ENCODE measurements around the gene FZD10.

- no peak for TF ChIP-seq POLR2A (IDR thresholded peaks at IDR 0.05)
- TF ChIP-seq CTCF (IDR thresholded peaks at IDR 0.05): no peak
- TF ChIP-seq POLR2AphosphoS5 (IDR thresholded peaks at IDR 0.05): no peak
- TF ChIP-seq EP300 (IDR thresholded peaks at IDR 0.05): no peak
These were observed 38.2 kb upstream of the FZD10 start for GRCh38 chr12:130124106-130124505.

Measured in suprapubic skin (tissue), 4 donors.